Choroid plexus epithelial cell (primary cell): ENCODE data around the gene AOPEP.

Source experiments
- DNase-seq: peaks from one replicate; pipeline ENCODE4 v3.0.0-alpha.2; 2010; ENCODE audit warnings: low read depth
- H3K4me3 ChIP-seq: 2 replicates; pipeline ENCODE4 v1.5.1; 2011; ENCODE audit warnings: low read depth, mild to moderate bottlenecking, control low read depth, low read length, moderate library complexity
- CTCF ChIP-seq: conservative IDR thresholded peaks from 2 replicates; pipeline ENCODE4 v1.5.1; 2011; ENCODE audit warnings: low read depth, mild to moderate bottlenecking, control low read depth, inconsistent platforms, low read length, moderate library complexity

Gene AOPEP

GRCh38 chr9:95030344-95030743, 303.8 kb downstream of the AOPEP start:
- DNase-seq: no peak
- TF ChIP-seq CTCF: no peak
- no peak overlapping the region for H3K4me3 ChIP-seq

- no peak for TF ChIP-seq CTCF
- DNase-seq: no peak
- no peak overlapping the region for H3K4me3 ChIP-seq
These were observed 304.6 kb downstream of the AOPEP start for GRCh38 chr9:95030920-95031642.

- H3K4me3 ChIP-seq: no peak overlapping the region
These were observed 305.4 kb downstream of the AOPEP start for GRCh38 chr9:95031711-95032461.

GRCh38 chr9:95032580-95033341, 306.3 kb downstream of the AOPEP start:
- H3K4me3 ChIP-seq: no peak overlapping the region
- no peak for TF ChIP-seq CTCF
- DNase-seq: no peak

More at GRCh38 chr9:95031711-95032461, 305.4 kb downstream of the AOPEP start:
- no peak for TF ChIP-seq CTCF
- DNase-seq: no peak

- H3K4me3 ChIP-seq: no peak overlapping the region
- no peak for DNase-seq
- no peak for TF ChIP-seq CTCF
These were observed 309.3 kb downstream of the AOPEP start for GRCh38 chr9:95035846-95036245.

GRCh38 chr9:95036676-95037075, 310.2 kb downstream of the AOPEP start:
- DNase-seq: no peak
- no peak overlapping the region for H3K4me3 ChIP-seq
- TF ChIP-seq CTCF: no peak
